ENCODE results near the gene MATR3.
"Not testable (repeated sequence)": the region's sequence is repeated elsewhere in the genome, so short reads cannot be mapped to it uniquely, and the experiment has no call there.

The MATR3 gene

DNA sequence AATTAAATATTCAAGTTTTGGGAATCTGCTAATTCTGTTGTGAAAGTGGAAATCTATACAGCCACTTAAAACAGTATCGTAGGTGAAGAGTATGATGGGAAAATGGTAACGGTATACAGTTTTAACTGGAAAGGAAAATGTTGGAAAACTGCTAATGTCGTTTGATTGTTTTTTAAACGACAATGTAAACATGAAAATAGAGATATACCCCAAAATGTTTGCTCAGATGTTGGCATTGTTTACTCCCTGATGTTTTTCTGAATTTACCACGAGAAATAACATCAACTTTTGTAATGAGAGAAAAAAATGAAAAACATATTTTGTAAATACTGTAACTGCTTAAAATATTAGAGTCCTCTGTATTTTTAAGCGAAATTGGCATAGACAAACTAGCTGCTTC is 2.7 kb downstream of the MATR3 start:
- DNase-seq (ENCODE audit: low read depth in 2 of 2): no peak

DNA sequence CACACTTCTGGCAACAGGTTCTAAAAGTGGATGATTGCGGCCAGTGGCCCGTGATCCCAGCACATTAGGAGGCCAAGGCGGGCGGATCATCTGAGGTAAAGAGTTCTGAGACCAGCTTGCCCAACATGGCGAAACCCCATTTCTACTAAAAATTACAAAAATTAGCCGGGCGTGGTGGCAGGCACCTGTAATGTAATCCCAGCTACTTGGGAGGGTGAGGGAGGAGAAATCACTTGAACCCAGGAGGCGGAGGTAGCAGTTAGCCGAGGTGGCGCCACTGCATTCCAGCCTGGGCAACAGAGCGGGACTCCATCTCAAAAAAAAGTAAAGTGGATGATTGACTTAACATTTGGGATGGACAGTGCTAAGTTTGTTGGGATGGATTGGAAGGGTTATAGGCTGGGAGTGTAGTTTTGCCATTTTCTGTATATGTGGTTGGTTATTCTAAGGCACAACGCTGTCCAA is 3.4 kb downstream of the MATR3 start:
- no peak for DNase-seq (ENCODE audit: low read depth in 2 of 2)

DNA sequence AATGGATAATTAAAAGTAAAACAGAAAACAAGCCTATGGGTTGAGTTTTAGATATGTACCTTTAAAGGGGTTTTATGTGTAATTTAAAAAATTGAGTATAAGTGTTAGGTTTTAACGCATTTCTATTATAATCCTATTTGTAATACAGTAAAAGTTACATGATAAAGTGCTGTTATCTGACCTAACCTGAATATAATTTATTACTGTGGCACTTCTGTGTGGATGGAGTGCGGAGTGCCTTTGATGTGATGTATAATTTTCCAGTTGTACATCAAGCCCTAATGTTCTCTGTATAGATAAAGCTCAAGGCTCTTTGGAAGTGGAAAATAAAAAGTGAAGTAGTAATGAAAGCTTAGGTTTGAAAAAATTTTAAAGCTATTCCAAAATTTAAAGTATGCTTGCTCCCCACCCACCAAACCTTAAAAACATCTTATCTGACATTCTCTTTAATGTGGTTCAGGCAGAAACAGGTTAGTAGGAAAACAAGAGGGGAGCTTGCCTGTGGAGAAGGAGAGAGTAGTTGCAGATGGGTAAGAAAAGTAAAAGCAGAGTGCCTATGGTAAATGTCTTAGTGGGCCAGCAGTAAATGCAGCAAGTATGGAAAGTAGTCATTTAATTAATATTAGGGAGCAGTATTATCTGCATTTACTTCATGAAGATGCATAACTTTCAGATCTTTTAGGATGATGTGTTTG is 4.0 kb downstream of the MATR3 start:
- DNase-seq (ENCODE audit: low read depth in 2 of 2): no peak

- DNase-seq (ENCODE audit: low read depth in 2 of 2): no peak
These were observed 4.7 kb downstream of the MATR3 start for GRCh38 chr5:139298242-139298641.

- DNase-seq (ENCODE audit: low read depth in 2 of 2): no peak
These were observed 5.9 kb downstream of the MATR3 start for GRCh38 chr5:139299486-139299885.

GRCh38 chr5:139301808-139302499 is 8.4 kb downstream of the MATR3 start:
- DNase-seq (ENCODE audit: low read depth in 2 of 2): no peak

GRCh38 chr5:139304391-139305324 is 11.1 kb downstream of the MATR3 start:
- DNase-seq (ENCODE audit: low read depth in 2 of 2): no peak

DNA sequence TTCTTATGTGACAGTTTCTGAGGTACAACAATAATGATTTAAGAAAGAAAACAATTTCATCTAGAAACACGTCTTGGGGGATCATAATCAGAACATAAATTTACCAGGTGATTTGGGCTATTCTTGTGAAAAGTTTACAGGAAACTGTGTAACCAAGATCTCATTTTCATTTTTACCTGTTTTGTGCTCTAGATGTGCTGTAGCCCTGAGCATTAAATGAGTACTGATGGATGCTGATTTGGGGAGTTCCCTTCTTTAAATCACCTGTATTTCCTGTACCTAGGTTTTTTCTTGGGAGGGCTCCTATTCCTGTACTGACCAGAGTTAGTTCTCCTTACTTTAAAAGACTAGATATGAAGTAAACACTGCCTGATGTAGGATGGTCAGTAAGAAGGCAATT is 12.7 kb downstream of the MATR3 start:
- DNase-seq (ENCODE audit: low read depth in 2 of 2): no peak

GRCh38 chr5:139306628-139307379 is 13.3 kb downstream of the MATR3 start:
- no peak for DNase-seq (ENCODE audit: low read depth in 2 of 2)

GRCh38 chr5:139308797-139309196 is 15.3 kb downstream of the MATR3 start:
- no peak for DNase-seq (ENCODE audit: low read depth in 2 of 2)

GRCh38 chr5:139310715-139311186 is 17.2 kb downstream of the MATR3 start:
- DNase-seq (ENCODE audit: low read depth in 2 of 2): not testable (repeated sequence)

DNA sequence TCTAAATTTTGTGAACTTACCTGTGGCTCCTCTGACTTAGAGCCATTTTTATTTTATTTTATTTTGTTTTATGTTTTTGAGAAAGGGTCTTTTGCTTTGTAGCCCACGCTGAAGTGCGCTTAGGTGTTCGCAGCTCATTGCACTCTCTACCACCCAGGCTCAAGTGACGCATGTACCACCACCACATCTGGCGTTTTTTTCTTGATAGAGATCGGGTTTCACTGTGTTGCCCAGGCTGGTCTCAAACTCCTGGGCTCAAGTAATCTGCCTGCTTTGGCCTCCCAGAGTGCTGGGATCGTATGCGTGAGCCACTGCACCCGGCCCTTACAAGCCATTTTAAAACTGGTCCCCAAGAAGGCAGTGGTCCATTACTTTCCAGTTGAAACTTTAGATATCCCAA is 18.5 kb downstream of the MATR3 start:
- no peak for DNase-seq (ENCODE audit: low read depth in 2 of 2)

DNA sequence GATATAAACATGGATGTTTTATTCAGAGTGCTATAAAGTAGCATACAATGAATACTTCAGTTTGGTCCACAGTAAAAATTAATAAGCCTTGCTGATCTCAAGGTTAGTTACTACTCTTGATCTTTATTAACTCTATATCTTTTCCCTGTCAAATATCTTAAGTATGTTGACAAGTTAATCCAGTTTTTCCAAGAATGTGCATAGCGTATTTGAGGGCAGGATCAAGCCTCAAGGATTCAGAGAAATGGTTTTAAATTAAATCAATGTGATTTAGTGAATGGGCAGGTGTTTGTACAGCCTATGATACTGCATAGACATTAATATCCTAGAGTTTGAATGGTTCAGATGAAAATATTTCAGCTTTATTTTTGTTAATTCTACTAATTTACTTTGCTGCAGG is 20.7 kb downstream of the MATR3 start:
- DNase-seq (ENCODE audit: low read depth in 2 of 2): no peak

- no peak for DNase-seq (ENCODE audit: low read depth in 2 of 2)
These were observed 21.6 kb downstream of the MATR3 start for GRCh38 chr5:139315056-139315615.

DNA sequence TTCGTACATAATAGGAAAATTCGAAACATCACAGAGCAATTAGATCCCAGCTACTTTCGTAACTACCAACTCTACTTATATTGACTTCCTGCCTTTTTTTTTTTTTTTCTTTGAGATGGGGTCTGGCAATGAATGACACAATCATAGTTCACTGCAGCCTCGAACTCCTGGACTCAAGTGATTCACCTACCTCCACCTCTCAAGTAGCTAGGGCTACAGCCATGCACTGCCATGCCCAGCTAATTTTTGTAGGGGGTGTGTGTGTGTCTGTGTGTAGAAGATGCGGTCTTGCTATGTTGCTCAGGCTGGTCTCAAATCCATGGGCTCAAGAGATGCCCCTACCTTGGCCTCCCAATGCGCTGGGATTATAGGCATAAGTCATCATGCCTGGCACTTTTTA is 42.3 kb downstream of the MATR3 start:
- DNase-seq (ENCODE audit: low read depth in 2 of 2): no peak

DNA sequence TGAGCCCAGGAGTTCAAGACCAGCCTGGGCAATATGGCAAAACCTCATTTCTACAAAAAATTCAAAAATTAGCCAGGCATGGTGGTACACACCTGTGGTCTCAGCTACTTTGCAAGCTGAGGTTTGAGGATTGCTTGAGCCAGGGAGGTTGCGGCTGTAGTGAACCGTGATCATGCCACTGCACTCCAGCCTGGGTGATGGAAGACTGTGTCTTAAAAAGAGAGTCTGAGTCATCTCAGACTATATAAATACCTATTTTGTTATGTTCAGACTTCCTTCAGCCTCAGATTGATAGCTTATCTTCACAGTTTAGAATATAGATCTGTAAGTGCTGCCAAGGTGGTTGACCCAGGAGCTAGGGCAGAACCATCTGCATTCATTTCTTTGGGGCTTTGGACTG is 46.5 kb downstream of the MATR3 start:
- DNase-seq (ENCODE audit: low read depth in 2 of 2): no peak

GRCh38 chr5:139341187-139341688 is 47.7 kb downstream of the MATR3 start:
- DNase-seq (ENCODE audit: low read depth in 2 of 2): no peak

GRCh38 chr5:139341689-139342422 is 48.3 kb downstream of the MATR3 start, which contains the start of gene PAIP2:
PAIP2 (plus strand) TSS chr5:139341854; CDS start chr5:139363785, 21,931 bp downstream.
- DNase-seq (ENCODE audit: low read depth in 2 of 2): peak; percentile 93 to 94

- peak in 1 of 2 donors; percentile 67 for DNase-seq (ENCODE audit: low read depth in 2 of 2)
These were observed 48.8 kb downstream of the MATR3 start for GRCh38 chr5:139342423-139342723.

DNA sequence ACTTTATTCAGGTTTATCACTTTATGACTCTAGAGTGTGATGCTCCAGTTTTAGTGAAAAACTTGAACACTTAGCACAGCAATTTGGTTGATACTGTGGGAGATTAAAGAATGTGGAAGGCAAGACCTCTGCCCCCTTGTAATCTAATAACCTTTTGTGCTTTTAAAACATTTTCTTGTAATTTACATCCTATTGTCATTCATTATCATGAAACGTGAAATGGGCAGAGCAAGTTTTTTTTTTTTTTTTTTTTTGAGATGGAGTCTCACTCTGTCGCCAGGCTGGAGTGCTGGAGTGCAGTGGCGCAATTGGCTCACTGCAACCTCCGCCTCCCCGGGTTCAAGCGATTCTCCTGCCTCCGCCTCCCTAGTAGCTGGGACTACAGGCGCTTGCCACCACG is 49.9 kb downstream of the MATR3 start:
- DNase-seq (ENCODE audit: low read depth in 2 of 2): no peak

Measured in stimulated activated CD4-positive, alpha-beta T cell treated with anti-CD3 and anti-CD28 coated beads, Interleukin-1b, Interleukin-23, amount 100 ng/mL, for 4 hours (primary cell).